NCI-H748 (cell line): ENCODE results near the gene MTO1.
"Not testable (repeated sequence)": the region's sequence is repeated elsewhere in the genome, so short reads cannot be mapped to it uniquely, and the experiment has no call there.

ENCODE experiments used
- DNase-seq: peaks from one replicate; lab custom pipeline; 2025; ENCODE audit not compliant: unreplicated experiment; lab: John Stamatoyannopoulos, UW

MTO1 gene, protein sequence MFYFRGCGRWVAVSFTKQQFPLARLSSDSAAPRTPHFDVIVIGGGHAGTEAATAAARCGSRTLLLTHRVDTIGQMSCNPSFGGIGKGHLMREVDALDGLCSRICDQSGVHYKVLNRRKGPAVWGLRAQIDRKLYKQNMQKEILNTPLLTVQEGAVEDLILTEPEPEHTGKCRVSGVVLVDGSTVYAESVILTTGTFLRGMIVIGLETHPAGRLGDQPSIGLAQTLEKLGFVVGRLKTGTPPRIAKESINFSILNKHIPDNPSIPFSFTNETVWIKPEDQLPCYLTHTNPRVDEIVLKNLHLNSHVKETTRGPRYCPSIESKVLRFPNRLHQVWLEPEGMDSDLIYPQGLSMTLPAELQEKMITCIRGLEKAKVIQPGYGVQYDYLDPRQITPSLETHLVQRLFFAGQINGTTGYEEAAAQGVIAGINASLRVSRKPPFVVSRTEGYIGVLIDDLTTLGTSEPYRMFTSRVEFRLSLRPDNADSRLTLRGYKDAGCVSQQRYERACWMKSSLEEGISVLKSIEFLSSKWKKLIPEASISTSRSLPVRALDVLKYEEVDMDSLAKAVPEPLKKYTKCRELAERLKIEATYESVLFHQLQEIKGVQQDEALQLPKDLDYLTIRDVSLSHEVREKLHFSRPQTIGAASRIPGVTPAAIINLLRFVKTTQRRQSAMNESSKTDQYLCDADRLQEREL

DNA sequence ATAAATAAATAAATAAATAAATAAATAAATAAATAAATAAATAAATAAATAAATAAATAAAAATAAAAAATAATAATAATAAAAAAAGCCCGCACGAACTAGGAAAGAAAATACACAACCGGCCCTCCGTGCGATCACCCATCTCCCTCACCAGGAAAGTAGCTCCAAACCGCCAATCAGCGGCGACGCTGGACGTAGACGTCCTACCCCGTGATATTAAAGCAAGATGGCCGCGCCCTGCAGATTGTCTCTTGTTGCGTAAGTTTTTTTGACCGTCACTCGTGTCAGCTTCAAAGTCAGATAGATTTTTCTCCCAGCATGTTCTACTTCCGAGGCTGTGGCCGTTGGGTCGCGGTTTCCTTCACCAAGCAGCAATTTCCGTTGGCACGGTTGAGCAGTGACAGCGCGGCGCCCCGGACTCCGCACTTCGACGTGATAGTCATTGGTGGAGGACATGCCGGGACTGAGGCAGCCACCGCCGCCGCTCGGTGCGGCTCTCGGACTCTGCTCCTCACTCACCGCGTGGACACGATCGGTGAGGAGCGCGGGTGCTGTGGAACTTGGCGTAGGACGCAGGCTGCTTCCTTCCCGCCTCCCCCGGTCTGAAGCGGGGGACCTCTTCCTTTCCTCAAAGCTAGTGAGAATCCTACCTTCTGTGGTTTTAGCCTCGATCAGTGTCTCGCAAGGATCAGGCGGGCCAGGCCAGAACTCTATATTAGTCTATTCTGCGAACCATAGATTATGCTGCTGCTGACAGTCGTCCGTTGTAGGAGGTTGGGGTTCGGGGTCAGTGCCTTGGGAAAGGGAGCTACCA, at the start of gene MTO1:
MTO1 (plus strand) TSS at position 201 of the 814 bp plus-strand sequence; CDS start at position 319, 118 bp downstream.
- peak; percentile 92 for DNase-seq

DNA sequence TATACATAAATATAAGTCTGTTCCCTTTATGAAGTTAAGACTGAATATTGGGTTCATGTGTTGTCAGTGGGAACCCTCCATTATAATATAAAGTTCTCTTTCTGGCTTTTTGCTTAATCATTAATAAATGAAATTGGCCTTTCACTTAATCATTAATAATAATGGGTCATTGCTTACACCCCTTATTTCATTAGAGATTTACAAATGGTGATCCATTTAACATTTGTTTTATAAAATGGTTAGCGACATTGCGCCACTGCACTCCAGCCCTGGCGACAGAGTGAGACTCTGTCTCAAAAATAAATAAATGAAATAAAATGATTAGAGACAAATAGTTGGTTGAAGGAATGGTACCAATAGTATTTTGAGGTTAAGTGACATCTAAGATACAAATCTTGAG, 48.4 kb upstream of the MTO1 start:
- DNase-seq, result no peak

DNA sequence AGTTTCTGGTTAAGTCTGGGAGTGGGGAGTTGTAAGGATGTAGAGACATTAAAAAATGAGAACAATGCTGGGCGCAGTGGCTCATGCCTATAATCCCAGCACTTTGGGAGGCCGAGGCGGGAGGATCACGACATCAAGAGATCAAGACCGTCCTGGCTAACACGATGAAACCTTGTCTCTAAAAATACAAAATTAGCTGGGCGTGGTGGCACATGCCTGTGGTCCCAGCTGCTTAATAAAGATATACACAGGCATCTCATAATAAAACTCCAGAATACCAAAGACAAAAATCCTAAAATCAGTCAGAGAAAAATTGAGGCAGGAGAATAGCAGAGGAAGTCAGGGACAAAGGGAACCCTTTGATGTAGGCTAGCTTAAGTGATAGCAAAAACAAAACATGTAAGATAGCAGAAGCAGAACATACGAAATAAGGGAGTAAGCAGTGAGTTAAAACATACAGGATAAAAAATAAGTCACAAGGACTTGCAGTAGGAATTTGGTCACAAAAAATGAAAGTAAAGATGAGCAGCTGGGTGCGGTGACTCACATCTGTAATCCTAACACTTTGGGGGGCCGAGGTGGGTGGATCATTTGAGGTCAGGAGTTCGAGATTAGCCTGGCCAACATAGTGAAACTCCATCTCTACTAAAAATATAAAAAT, 43.3 kb upstream of the MTO1 start:
- no peak for DNase-seq

DNA sequence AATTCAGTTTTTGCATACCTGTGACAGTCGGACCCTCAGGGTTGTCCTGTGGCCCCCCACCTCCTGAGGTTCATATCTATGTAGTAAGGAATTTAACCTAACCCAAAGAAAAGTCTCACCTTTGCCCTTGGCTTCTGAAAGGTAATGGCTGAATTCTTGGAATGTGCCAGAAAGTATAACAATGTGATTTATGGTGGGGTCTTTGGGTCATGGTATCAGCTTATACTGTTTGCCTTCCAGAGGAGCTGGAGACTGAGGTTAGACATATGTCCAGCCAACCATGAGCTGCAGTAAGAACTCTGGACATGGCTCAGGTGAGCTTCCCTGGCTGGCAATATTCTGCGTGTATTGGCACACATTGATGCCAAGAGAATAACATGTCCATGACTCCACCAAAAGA, 40.0 kb upstream of the MTO1 start:
- DNase-seq, result no peak

DNA sequence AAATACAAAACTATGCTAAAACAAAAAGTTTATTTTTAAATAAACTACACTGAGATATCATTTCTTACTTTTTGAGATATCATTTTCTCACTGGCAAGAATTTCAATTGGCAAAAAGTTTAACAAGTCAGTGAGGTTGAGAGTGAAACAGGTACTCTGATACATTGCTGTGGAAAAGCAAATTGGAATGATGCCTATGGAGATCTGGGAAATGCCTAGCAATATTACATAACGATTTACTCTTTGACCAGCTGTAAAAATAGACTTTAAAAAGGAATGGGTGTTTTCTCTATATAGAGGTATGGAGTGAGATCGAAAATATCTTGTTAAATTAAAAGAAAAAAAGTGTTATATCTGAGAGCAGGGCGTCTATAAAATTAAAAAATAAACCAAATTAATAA, 26.3 kb upstream of the MTO1 start:
- no peak for DNase-seq

DNA sequence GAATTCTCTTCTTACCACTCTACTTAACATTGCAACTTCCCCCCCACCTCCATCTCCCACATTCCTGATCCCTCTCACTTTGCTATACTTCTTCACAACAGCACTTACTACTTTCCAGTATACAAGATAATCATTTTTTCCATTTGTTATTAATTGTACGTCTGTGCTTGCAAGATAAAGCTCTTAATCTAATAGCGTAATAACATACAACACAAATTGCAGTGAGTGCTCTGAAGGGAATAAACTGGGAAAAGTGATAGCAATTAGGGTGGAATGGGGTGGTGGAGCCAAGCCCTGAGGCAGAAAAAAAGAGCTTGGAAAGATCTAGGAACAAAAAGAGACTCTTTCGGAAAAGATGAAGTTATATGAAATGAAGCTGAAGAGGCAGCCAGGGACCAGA, 18.0 kb upstream of the MTO1 start:
- DNase-seq, result no peak

DNA sequence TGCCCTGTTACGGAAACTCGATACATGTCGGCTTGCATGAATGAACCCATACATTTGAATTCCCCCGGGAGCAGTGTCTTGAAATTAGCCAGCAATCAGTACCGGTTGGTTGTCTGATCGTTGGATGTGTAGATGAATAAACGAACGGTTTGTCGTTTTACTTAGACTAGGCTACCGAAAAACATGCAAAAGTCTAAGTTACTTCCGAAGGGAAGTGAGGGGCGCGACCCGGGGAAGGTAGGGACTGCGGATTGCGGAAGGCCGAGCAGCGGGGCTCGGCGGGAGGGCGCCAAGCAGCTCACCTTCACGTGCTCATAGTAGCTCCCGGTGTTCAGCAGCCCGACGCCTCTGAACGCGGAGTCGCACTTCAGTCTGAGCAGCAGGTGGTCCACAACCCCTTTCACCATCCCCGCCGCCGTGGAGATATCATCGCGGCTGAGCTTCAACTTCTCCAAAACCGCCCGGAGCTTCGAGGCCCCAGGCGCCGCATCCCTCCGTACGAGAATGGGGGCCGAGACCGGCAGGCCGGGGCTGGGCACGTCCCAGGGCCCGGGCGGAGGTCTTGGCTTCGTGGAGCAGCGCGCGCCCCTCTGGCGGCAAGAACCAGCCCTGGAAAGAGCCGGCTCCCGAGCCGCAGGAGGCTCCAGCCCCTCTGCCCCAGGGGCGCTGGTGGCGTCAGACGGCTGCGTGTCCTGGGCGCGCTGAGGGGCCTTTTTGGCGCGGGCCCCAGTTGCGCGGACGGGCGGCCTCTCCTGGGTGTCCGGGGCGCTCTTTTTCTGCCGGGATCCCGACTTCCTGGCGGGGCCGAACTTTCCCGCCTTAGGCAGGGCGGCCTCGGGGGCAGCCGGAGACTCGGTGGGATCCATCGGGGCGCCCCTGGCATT, 10.1 kb upstream of the MTO1 start:
- DNase-seq, result peak; percentile 63

DNA sequence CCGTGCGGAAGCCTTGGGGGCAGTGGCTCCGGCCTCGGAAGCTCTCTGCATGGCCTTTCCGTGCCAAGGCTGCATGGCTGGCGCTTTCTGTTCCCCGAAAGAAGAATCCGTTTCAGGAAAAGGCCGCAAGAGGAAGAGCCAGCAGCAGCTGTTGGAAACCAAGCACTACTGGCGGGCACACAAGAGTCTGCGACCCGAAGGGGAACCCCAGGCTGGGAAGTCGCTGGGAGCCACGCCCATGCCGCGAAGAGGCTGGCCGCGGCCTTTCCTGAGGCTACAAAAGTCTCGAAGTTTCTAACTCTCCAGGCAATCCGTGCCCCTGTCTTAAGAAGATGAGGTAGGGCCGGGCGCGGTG, 9.5 kb upstream of the MTO1 start, which contains the start of gene CGAS:
CGAS (minus strand) TSS at position 191 of the 355 bp plus-strand sequence; CDS start at position 75, 116 bp downstream.
- no peak for DNase-seq

DNA sequence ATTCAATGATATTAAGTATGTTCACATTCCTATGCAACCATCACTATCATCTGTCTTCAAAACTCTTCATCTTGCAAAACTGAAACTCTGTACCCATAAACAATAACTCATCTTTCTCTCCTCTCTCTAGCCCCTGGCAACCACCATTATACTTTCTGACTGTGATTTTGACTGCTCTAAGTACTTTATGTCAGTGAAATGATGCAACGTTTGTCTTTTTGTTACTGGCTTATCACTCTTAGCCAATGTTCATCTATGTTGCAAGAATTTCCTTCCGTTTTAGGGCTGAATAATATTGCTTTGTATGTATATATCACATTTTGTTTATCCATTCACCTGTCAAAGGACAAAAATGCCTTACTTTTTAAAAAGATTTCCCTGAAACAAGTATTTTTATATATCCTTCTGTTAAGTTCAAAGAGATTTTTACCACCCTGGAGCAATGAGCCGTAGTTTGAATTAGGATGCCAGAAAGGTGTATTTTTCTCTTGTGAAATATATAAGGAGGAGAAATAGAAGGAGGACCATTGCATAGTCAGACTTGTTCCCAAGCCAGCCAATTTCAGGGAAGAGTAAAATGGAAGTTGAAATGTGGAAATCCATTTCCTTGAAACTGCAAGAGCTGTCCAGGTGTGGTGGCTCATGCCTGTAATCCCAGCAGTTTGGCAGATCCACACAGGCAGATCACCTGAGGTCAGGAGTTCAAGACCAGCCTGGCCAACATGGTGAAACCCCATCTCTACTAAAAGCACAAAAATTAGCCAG, 5.5 kb upstream of the MTO1 start:
- DNase-seq, result no peak

DNA sequence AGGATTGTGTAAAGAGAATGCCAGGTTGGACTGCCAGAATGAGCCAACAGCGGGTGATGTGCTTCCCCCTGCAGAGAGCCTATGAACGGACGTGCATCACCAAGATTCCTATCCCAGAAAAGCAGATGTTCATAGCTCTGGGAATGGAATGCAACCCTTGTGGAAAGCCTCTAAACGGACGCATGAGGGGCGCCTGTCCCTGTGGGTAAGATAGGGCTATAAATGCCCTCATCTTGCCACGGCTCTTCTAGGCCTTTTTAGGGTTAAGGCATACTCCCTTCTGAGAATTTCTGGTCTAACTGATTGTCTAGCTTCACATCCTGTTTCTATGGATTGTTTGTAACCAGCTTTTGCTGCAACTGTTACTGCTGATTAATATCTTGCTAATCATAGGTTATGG, 2.1 kb upstream of the MTO1 start:
- not testable (repeated sequence) for DNase-seq

DNA sequence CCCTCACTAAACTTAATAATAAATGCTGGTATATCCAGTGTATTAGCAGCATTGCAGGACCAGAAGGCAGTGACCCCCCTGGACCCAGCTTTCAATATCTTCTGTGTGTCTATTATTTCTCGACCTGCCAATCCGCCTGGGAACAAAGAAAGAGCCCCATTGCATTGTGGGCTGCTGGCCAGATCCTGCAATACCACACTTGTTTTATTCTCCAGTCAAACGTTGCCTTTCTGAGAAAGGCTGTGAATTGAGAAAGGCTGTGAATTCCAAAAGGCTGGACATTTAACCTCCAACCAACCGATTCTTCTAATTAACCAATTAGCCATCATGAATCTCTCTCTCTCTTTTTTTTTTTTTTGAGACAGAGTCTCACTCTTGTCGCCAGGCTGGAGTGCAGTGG, 1.5 kb upstream of the MTO1 start:
- no peak for DNase-seq

DNA sequence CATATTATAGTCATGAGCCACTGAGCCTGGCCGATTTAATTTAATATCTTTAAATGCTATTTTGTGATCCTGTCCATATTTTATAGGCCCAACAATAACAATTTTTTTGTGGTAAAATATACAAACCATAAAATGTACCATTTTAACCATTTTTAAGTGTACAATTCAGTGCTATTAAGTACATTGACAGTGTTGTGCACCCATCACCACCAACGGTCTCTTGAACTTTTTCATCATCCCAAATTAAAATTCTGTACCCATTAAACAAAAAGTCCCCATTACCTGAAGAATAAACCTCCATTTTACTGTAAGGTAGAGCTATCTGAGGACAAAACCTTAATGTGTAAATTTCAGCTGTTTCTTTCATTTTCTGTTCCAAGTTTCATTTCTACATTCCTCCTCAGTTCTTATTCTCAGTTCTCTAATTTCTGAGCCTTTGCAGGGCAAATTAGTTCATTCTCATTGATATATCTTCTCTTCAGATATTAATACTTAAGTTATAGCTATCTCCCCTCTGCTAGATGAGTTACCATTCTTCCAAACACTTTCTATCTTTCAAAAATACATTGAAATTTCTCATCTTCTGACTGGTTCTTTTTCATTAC, 10.3 kb downstream of the MTO1 start:
- no peak for DNase-seq

DNA sequence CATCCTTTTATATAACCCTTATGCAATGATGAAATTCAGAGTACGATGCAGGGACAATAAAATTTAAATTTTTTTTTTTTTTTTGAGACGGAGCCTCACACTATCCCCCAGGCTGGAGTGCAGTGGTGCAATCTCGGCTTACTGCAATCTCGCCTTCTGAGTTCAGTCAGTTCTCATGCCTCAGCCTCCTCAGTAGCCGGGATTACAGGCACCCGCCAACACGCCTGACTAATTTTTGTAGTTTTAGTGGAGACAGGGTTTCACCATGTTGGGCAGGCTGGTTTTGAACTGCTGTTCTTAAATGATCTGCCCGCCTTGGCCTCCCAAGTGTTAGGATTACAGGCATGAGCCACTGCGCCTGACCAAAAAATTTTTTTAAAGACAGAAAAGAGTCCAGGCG, 15.2 kb downstream of the MTO1 start:
- DNase-seq, result no peak

DNA sequence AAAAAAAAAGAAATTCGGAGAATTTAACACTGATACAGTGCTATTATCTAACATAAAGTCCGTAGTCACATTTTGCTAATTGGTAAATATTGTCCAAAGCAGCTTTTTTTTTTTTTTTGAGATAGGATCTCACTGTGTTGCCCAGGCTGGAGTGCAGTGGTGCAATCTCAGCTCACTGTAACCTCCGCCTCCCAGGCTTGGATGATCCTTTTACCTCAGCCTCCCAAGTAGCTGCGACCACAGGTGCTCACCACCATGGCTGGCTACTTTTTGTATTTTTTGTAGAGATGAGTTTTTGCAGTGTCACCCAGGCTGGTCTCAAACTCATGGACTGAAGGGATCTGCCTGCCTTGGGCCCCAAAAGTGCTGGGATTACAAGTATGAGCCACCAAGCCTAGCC, 15.9 kb downstream of the MTO1 start:
- DNase-seq, result no peak

DNA sequence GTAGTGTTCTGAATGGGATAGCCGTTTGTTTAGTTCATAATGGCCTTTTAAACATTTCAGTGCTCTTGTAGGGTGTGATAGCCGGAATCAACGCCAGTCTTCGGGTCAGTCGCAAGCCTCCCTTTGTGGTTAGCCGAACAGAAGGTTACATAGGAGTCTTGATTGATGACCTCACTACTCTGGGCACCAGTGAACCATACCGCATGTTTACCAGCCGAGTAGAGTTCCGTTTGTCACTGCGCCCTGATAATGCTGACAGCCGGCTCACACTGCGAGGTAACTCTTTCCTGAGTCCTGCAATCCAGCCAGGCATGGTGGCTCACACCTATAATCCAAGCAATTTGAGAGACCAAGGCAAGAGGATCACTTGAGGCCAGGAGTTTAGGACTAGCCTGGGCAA, 20.4 kb downstream of the MTO1 start:
- DNase-seq, result no peak

DNA sequence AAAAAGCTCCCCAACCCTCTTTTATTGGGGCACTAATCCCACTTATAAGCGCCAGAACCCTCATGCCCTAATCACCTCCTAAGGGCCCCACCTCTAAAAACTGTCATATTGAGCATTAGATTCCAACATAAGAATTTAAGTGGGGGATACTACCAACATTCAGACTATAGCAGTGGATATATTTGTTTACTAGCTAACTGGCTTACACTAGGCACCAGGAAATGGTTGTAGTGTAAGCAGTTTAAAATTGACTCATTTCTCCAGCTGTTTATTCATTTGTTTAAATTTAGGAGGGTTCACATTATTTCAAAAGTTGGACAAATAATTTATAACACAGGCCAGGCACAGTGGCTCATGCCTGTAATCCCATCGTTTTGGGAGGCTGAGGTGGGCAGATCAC, 22.9 kb downstream of the MTO1 start:
- no peak for DNase-seq

DNA sequence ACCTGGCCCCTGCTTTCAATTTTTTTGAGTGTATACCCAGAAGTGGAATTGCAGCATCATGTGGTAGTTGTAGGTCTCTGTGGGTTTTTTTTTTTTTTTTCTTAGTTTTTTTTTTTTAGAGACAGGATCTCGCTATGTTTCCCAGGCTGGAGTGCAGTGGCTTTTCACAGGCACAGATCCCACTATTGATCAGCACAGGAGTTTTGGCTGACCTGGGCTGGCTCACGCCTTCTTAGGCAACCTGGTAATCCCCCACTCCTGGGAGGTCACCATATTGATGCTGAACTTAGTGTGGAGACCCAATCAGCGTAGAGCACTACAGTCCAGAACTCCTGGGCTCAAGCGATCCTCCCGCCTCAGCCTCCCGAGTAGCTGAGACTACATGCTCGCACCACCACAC, 25.9 kb downstream of the MTO1 start:
- no peak for DNase-seq

DNA sequence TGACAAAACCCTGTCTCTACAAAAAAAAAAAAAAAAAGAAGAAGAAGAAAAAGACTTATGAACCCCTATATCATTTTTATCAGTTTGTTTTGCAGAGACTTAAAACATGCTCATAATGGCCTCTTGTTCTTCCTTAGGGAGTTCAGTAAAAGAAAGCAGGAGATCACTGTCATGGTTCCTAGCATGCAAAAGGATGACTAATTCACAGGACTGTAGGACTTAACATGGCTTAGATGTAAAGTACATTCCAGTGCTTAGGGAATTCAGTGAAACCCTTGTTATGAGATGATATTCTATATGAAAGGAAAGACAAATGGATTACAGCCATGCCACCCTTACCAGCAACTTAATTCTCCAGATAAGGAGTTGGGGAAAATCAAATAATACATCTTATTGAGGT, 29.8 kb downstream of the MTO1 start:
- DNase-seq, result no peak

DNA sequence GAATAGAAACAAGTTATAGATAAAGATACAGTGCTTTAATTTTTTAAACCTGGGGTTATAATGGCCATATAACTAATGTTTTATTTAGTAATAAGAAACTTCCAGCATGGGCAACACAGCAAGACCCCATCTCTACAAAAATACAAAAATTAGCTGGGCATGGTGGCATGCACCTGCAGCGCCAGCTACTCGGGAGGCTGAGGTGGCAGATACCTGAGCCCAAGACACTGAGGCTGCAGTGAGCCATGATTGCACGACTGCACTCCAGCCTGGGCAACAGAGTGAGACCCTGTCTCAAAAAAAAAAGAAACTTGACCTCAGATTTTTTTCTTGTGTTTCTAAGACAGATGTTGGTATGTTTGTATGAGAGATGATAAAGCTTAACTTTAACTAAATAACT, 36.4 kb downstream of the MTO1 start:
- DNase-seq, result no peak
